Stomach (tissue), 4 donors: ENCODE measurements around the gene TMOD1.

Experiments used
- EP300 ChIP-seq: sonication (generic); formaldehyde crosslinking; IDR thresholded peaks from one replicate; pipeline ENCODE4 v1.6.1; 2017; ENCODE audit warnings: antibody characterized with exemption
- POLR2A ChIP-seq, 4 donors: fragments of 450-650 bp; IDR thresholded peaks; one replicate each; pipeline ENCODE4 v1.6.1; 2016; ENCODE audit warnings: antibody characterized with exemption in 4 of 4, control low read depth in 2 of 4, mild to moderate bottlenecking in 1 of 4, moderate library complexity in 1 of 4
- POLR2AphosphoS5 ChIP-seq, 3 donors: sonication (generic); formaldehyde crosslinking; IDR thresholded peaks; one replicate each; pipeline ENCODE4 v1.6.1; 2016; ENCODE audit warnings: antibody characterized with exemption in 3 of 3
- TF ChIP-seq, protein P1 (sequence below), 7 experiments: fragments of 450-650 bp in 4 of 7; fragments of 200-600 bp in 3 of 7; sonication (generic) in 3 of 7; IDR thresholded peaks; one replicate each; pipeline ENCODE4 v1.5.1; 2016 to 2019; ENCODE audit warnings: antibody characterized with exemption in 7 of 7, control low read depth in 2 of 7, mild to moderate bottlenecking in 1 of 7

DNA sequence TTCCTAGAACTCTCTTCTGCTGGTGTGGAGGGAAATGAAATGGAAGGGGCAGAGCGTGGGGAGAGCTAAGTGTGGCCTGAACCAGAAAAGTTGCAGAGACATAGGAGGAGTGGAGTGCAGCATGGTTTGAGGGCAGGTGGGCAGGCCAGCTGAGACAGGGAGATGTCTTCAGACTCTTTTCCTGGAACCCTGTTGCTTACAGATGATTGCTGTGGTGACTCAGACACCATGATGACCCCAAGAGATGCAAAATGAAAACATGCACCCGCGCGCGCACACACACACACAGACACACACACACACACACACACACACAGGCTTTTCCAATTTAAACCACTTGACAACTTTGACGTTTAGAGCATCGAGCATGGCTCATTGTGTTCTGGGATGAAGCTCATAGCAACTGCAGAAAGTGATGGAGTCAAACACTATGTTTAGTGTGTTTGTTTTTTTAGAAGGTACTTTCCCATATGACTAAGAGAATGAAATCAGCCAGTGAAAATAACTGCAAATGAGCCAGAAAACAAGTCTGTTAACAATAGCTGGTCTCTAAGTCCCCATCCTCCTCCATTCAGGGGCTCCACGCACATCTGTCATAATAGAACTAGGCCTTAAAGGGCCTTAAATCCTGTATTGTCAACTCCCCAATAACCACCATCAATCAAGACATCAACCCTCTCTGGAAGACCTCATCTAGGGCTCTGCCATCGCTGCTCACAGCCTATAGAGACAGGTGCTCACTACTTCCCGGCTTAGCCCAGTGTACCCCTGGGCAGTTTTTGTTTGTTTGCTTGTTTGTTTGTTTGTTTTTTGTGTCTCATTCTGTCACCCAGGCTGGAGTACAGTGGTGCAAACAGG is 9.6 kb downstream of the TMOD1 start:
- TF ChIP-seq, protein P1, sequence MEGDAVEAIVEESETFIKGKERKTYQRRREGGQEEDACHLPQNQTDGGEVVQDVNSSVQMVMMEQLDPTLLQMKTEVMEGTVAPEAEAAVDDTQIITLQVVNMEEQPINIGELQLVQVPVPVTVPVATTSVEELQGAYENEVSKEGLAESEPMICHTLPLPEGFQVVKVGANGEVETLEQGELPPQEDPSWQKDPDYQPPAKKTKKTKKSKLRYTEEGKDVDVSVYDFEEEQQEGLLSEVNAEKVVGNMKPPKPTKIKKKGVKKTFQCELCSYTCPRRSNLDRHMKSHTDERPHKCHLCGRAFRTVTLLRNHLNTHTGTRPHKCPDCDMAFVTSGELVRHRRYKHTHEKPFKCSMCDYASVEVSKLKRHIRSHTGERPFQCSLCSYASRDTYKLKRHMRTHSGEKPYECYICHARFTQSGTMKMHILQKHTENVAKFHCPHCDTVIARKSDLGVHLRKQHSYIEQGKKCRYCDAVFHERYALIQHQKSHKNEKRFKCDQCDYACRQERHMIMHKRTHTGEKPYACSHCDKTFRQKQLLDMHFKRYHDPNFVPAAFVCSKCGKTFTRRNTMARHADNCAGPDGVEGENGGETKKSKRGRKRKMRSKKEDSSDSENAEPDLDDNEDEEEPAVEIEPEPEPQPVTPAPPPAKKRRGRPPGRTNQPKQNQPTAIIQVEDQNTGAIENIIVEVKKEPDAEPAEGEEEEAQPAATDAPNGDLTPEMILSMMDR (IDR thresholded peaks at IDR 0.05): no peak
- TF ChIP-seq POLR2A (IDR thresholded peaks at IDR 0.05): no peak
- TF ChIP-seq EP300: no peak
- TF ChIP-seq POLR2AphosphoS5 (IDR thresholded peaks at IDR 0.05): peak in 1 of 3 donors; percentile 40
